ENCODE results near the gene RAB9A. TPM values are rescaled to one million over a fixed set of nuclear protein-coding genes. Genes with fewer than 3 reads are reported as not detected.

RAB9A gene
- total RNA-seq, 1 experiment from 2014 or later: 29.5 TPM

DNA sequence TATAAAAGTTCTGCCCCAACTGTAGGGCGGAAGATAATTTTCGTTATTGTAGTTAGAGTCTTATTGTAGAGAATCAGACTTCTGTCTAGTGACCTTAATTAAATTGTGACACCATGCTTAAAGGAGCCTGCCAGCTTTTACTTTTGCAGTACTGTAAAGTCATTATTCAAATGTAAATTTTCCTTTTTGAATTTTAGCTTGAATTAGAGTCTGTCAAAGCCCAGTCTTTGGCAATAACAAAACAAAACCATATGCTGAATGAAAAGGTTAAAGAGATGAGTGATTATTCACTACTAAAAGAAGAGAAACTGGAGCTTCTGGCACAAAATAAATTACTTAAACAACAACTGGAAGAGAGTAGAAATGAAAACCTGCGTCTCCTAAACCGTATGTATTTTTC, 67.5 kb downstream of the RAB9A start:
- peaks cover 7% of the 10 kb centered on the region; the same call in 1 of the 2 replicates for H3K79me2 ChIP-seq (ENCODE audit: low read length)
- TF ChIP-seq, protein P1, sequence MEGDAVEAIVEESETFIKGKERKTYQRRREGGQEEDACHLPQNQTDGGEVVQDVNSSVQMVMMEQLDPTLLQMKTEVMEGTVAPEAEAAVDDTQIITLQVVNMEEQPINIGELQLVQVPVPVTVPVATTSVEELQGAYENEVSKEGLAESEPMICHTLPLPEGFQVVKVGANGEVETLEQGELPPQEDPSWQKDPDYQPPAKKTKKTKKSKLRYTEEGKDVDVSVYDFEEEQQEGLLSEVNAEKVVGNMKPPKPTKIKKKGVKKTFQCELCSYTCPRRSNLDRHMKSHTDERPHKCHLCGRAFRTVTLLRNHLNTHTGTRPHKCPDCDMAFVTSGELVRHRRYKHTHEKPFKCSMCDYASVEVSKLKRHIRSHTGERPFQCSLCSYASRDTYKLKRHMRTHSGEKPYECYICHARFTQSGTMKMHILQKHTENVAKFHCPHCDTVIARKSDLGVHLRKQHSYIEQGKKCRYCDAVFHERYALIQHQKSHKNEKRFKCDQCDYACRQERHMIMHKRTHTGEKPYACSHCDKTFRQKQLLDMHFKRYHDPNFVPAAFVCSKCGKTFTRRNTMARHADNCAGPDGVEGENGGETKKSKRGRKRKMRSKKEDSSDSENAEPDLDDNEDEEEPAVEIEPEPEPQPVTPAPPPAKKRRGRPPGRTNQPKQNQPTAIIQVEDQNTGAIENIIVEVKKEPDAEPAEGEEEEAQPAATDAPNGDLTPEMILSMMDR (conservative IDR thresholded peaks at IDR 0.05; ENCODE audit: low read depth, low read length): no peak
- no peak for DNase-seq
- H2AFZ ChIP-seq (ENCODE audit: low read length): no peak overlapping the region
- H3K27ac ChIP-seq (ENCODE audit: low read length): no peak overlapping the region
- peaks cover 16% of the 10 kb centered on the region for H3K4me1 ChIP-seq (ENCODE audit: insufficient read depth, low read length)
- ChIA-PET CTCF (no interaction called here), POLR2A (ENCODE audit: unreplicated experiment) (no interaction called here)
- H3K9me3 ChIP-seq (ENCODE audit: low read length): no peaks in the 10 kb centered on the region
- H3F3A ChIP-seq (ENCODE audit: low read length, unreplicated experiment): no peaks in the 10 kb centered on the region
- no peaks in the 10 kb centered on the region for H3K27me3 ChIP-seq (ENCODE audit: low read length)
- no peak overlapping the region for H3K4me3 ChIP-seq (ENCODE audit: low read length)
- no TSS peak for BruUV-seq (replicated peaks)
- H3K9me2 ChIP-seq (replicated peaks; ENCODE audit: low read length): no peaks in the 10 kb centered on the region
- no peak overlapping the region for H3K4me2 ChIP-seq (ENCODE audit: low read length)
- H4K20me1 ChIP-seq (ENCODE audit: low read length): no peaks in the 10 kb centered on the region
- H3K36me3 ChIP-seq (ENCODE audit: low read depth, low read length): peaks cover 35% of the 10 kb centered on the region
- intact Hi-C loops (cut with micrococcal nuclease): loop anchor here (10.0 kb wide), 1 partner anchor 178 kb away; no protein-coding TSS in a partner anchor
- H3K9ac ChIP-seq (ENCODE audit: low read length): no peak overlapping the region
- no peak for ATAC-seq

GRCh38 chrX:13759152-13759718, 70.3 kb downstream of the RAB9A start:
- TF ChIP-seq, protein P1 (conservative IDR thresholded peaks at IDR 0.05; ENCODE audit: low read depth, low read length): no peak
- no peak for TF ChIP-seq EZH2phosphoT487 (IDR thresholded peaks at IDR 0.05; ENCODE audit: borderline replicate concordance, low read length)
- TF ChIP-seq EZH2 (IDR thresholded peaks at IDR 0.05; ENCODE audit: low read length, unreplicated experiment): no peak
- intact Hi-C loops (cut with micrococcal nuclease): loop anchor here (10.0 kb wide), 1 partner anchor 176 kb away; no protein-coding TSS in a partner anchor
- Histone ChIP-seq H4K20me1 (ENCODE audit: low read length) (no peaks in the 10 kb centered on the region), H2AFZ (ENCODE audit: low read length) (no peak overlapping the region), H3K4me1 (ENCODE audit: insufficient read depth, low read length) (peaks cover 8% of the 10 kb centered on the region), H3K9me3 (ENCODE audit: low read length) (no peaks in the 10 kb centered on the region), H3F3A (ENCODE audit: low read length, unreplicated experiment) (no peaks in the 10 kb centered on the region), H3K9ac (ENCODE audit: low read length) (no peak overlapping the region), H3K27ac (ENCODE audit: low read length) (no peak overlapping the region), H3K36me3 (ENCODE audit: low read depth, low read length) (peaks cover 48% of the 10 kb centered on the region), H3K27me3 (ENCODE audit: low read length) (no peaks in the 10 kb centered on the region), H3K4me2 (ENCODE audit: low read length) (no peak overlapping the region), H3K4me3 (ENCODE audit: low read length) (no peak overlapping the region), H3K9me2 (replicated peaks; ENCODE audit: low read length) (no peaks in the 10 kb centered on the region), H3K79me2 (ENCODE audit: low read length) (no peaks in the 10 kb centered on the region)
- no TSS peak for BruUV-seq (replicated peaks)
- no peak for DNase-seq
- ChIA-PET CTCF (no interaction called here), POLR2A (ENCODE audit: unreplicated experiment) (no interaction called here)
- ATAC-seq: no peak

Other genes starting within 250 kb of the RAB9A start
- not detected in 2 replicates for gene EGFL6, start 119.5 kb upstream of the RAB9A start, total RNA-seq (2014; rRNA removed)
- 0.62 and 0.69 TPM in 2 replicates for gene TCEANC, start 36.0 kb upstream of the RAB9A start, total RNA-seq (2014; rRNA removed)
- gene TRAPPC2, start 45.5 kb downstream of the RAB9A start, total RNA-seq (2014; rRNA removed): 7.9 and 8.6 TPM in 2 replicates
- 14.4 and 16.7 TPM in 2 replicates for gene OFD1, start 45.6 kb downstream of the RAB9A start, total RNA-seq (2014; rRNA removed)
- gene GPM6B, start 128.0 kb downstream of the RAB9A start, total RNA-seq (2014; rRNA removed): 0.51 and 0.98 TPM in 2 replicates

All from PC-3 (cell line).